WERI-Rb-1 (cell line): ENCODE results near the gene CYP4F2.
A peak's percentile ranks its signal among the peaks of the same experiment; 100 is the strongest.
"Not testable (repeated sequence)": the region's sequence is repeated elsewhere in the genome, so short reads cannot be mapped to it uniquely, and the experiment has no call there.

Experiments used
- DNase-seq: peaks from one replicate; pipeline ENCODE4 v3.0.0-alpha.2; 2020
- H3K27ac ChIP-seq: fragments of 250-450 bp; sonication (Bioruptor Pico); 2 replicates; pipeline ENCODE4 v1.5.1; 2020; ENCODE audit warnings: mild to moderate bottlenecking, moderate library complexity
- H3K27me3 ChIP-seq: fragments of 250-450 bp; sonication (Bioruptor Pico); 2 replicates; pipeline ENCODE4 v1.5.1; 2021; ENCODE audit warnings: mild to moderate bottlenecking, low read depth, moderate library complexity; ENCODE audit not compliant: insufficient read depth, severe bottlenecking
- H3K36me3 ChIP-seq: fragments of 250-450 bp; sonication (Bioruptor Pico); 2 replicates; pipeline ENCODE4 v1.5.1; 2020; ENCODE audit warnings: mild to moderate bottlenecking, moderate library complexity
- H3K4me3 ChIP-seq: 2 replicates; pipeline ENCODE4 v1.5.1; 2011; ENCODE audit warnings: low read depth, mild to moderate bottlenecking, control low read depth, low read length
- H3K9me3 ChIP-seq: fragments of 250-450 bp; sonication (Bioruptor Pico); 2 replicates; pipeline ENCODE4 v1.5.1; 2021; ENCODE audit warnings: mild to moderate bottlenecking, moderate library complexity; ENCODE audit not compliant: severe bottlenecking
- CTCF ChIP-seq: IDR thresholded peaks from 2 replicates; pipeline ENCODE4 v1.5.1; 2011; ENCODE audit warnings: low read depth, mild to moderate bottlenecking, control low read depth, inconsistent platforms, low read length

The CYP4F2 gene

DNA sequence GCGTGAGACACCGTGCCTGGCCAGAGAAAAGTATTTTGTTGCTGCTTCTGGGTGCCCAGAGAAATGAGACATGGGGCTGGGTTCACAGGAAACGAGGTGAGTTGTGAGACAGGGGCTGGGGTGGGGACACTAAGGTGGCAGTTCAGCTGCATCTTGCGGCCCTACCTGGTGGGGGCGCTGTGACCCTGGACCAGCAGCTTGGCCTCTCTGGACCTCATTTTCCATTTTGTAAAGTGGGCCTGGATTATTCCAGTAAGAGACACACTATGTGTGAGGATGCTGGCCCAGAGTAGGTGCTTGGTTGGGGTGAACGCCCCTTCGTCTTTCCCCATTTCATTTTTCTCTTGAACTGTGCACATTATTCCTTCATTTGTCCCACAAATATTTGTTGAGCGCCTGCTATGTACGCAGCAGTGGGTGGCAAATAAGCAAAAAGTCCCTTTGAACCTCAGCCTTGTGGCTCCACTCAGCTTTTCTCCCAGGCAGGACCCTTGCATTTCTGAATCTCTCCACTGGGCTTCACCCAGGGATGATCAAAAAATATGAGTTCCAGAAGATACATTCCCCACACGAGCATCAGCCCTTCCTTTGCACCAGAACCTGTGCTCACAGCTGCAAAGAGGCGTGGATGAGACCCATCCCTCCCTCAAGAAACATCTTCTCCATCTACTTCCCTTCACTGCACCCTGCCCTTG lies 55.9 kb downstream of the CYP4F2 start:
- no peak for DNase-seq
- Histone ChIP-seq H3K27ac (no peak overlapping the region), H3K27me3 (peaks cover 52% of the 10 kb centered on the region), H3K4me3 (no peak overlapping the region), H3K9me3 (peaks cover 3% of the 10 kb centered on the region), H3K36me3 (no peaks in the 10 kb centered on the region)
- TF ChIP-seq CTCF = peak; percentile 46

GRCh38 chr19:15840833-15841232 lies 57.0 kb downstream of the CYP4F2 start:
- no peak overlapping the region for H3K4me3 ChIP-seq
- H3K27me3 ChIP-seq = peaks cover 59% of the 10 kb centered on the region
- no peak overlapping the region for H3K27ac ChIP-seq
- peaks cover 15% of the 10 kb centered on the region for H3K9me3 ChIP-seq
- no peak for DNase-seq
- no peak for TF ChIP-seq CTCF
- H3K36me3 ChIP-seq = no peaks in the 10 kb centered on the region

DNA sequence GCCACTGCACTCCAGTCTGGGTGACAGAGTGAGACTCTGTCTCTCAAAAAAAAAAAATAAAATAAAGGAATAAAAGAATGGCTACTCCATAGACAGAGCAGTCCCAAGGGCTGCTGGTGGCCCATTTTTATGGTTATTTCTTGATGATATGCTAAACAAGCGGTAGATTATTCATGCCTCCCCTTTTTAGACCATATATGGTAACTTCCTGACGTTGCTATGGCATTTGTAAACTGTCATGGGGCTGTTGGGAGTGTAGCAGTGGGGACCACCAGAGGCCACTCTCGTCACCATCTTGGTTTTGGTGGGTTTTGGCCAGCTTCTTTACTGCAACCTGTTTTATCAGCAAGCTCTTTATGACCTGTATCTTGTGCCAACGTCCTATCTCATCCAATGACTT lies 58.0 kb downstream of the CYP4F2 start:
- H3K27ac ChIP-seq, H3K4me3 ChIP-seq, DNase-seq, H3K36me3 ChIP-seq: not testable (repeated sequence)
- H3K27me3 ChIP-seq = peaks cover 65% of the 10 kb centered on the region
- peaks cover 17% of the 10 kb centered on the region for H3K9me3 ChIP-seq

GRCh38 chr19:15838351-15838750 lies 59.5 kb downstream of the CYP4F2 start:
- no peak overlapping the region for H3K27ac ChIP-seq
- H3K4me3 ChIP-seq = no peak overlapping the region

DNA sequence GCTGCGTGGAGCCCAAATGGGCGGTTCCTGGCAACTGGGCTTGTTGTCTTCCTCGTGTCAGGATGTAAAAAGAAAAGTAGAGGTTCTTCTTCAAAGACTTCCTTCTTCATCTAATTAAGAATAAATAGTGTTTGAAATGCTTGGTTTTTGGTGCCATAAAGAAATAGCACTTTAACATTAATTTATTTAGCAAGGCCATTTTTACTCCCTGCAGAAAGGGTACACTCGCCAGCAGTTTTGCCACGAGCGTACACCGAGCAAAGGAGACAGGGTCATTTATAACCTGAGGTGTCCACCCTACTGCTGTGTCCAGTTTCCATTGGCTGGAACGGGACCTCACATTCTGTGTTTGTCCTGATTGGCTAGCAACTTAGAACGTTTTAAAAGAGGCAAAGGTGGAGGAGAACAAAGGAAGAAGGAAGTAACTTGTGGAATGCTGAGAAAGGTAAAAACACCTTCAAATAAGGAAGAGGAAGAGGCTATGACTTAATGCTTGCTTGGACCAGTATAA lies 60.6 kb downstream of the CYP4F2 start:
- TF ChIP-seq CTCF = no peak
- peaks cover 62% of the 10 kb centered on the region for H3K27me3 ChIP-seq
- no peak for DNase-seq
- H3K4me3 ChIP-seq = peak overlapping the region; percentile 52
- no peak overlapping the region for H3K27ac ChIP-seq
- H3K36me3 ChIP-seq = no peaks in the 10 kb centered on the region
- H3K9me3 ChIP-seq = peaks cover 17% of the 10 kb centered on the region

More at GRCh38 chr19:15838351-15838750, 59.5 kb downstream of the CYP4F2 start:
- Histone ChIP-seq H3K27me3 (peaks cover 70% of the 10 kb centered on the region), H3K9me3 (peaks cover 17% of the 10 kb centered on the region), H3K36me3 (no peaks in the 10 kb centered on the region)
- DNase-seq = no peak
- no peak for TF ChIP-seq CTCF

DNA sequence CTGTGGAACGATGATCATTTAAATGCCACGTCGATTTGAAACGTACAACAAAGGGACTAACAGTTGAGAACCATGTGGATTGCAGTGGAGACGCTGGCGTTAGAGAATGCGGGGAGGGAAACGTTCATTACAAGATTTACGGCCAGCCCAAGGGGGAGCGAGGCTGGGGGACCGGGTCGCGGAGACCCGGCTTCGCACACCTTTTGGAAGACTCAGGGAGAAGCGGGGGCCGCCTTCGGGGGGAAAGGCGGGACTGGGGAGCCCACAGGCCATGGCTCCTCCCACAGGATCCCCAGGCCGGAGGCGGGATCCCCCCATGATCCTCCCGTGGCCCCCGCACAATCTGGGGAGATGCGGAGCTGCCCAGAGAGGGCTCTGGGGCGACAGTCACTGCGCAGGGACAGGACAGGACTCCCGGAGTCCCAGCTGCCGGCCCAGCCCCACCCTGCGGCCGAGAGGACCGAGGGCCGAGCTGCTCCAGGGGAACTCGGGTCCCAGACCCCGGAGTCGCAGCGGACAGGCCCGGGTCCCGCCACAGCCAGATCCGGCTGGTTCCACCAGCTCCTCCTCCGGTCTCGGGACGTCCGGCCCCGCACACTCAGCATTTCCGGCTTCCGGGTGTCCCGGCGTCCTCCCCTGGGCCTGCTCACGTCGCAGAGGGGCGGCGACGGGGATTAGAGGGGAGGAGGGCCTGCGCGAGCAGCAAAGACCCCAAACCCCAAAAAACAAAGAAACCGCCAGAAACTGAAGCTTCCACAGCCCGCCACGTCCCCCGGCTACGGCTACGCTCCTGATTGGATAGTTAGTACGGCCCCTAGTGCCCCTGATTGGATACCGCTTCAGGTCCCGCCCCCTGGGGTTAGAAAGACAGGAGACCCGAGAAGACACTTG lies 61.3 kb downstream of the CYP4F2 start:
- Histone ChIP-seq H3K4me3 (peak overlapping the region; percentile 52), H3K36me3 (no peaks in the 10 kb centered on the region), H3K27me3 (peaks cover 61% of the 10 kb centered on the region), H3K9me3 (peaks cover 17% of the 10 kb centered on the region), H3K27ac (no peak overlapping the region)
- TF ChIP-seq CTCF = no peak
- DNase-seq = peak; percentile 58

DNA sequence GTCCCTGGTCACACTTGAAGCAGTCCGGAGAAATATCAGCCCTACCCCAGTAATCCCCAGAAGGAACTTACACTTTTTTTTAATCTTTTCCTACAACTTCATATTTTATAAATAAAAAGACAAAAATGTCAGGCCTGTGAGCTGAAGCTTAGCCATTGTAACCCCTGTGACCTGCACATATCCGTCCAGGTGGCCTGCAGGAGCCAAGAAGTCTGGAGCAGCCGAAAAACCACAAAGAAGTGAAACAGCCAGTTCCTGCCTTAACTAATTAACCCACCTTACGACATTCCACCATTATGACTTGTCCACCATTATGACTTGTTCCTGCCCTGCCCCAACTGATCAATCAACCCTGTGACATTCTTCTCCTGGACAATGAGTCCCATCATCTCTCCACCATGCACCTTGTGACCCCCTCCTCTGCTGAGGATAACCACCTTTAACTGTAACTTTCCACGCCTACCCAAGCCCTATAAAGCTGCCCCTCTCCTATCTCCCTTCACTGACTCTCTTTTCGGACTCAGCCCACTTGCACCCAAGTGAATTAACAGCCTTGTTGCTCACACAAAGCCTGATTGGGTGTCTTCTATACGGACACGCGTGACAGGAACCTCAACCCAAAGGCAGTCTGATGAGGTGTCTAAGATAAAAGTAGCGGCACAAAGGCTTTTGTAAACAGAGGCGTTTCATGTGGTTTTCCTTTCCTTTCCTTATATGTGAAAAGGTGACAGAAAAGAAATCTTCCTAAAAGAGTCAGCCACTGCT lies 62.1 kb downstream of the CYP4F2 start:
- Histone ChIP-seq H3K27me3 (peaks cover 63% of the 10 kb centered on the region), H3K9me3 (peaks cover 17% of the 10 kb centered on the region)
- DNase-seq, H3K4me3 ChIP-seq, H3K36me3 ChIP-seq, H3K27ac ChIP-seq: not testable (repeated sequence)

- peaks cover 63% of the 10 kb centered on the region for H3K27me3 ChIP-seq
Observed at GRCh38 chr19:15834232-15834631, 63.6 kb downstream of the CYP4F2 start.

More at GRCh38 chr19:15834232-15834631, 63.6 kb downstream of the CYP4F2 start:
- not testable (repeated sequence) for H3K36me3 ChIP-seq, H3K4me3 ChIP-seq, DNase-seq, H3K27ac ChIP-seq
- H3K9me3 ChIP-seq = peaks cover 17% of the 10 kb centered on the region
